Peyer's patch (tissue), 4 donors: ENCODE measurements around the gene NTNG2.

Experiments used
- CTCF ChIP-seq, 6 experiments: fragments of 450-650 bp in 4 of 6; fragments of 200-600 bp in 2 of 6; sonication (generic) in 1 of 6; IDR thresholded peaks; one replicate each; pipeline ENCODE4 v1.5.1; 2017 to 2019; ENCODE audit warnings: antibody characterized with exemption in 6 of 6, mild to moderate bottlenecking in 3 of 6, moderate library complexity in 1 of 6
- POLR2A ChIP-seq, 2 donors: fragments of 450-650 bp; IDR thresholded peaks; one replicate each; pipeline ENCODE4 v1.5.1; 2017; ENCODE audit warnings: antibody characterized with exemption in 2 of 2, mild to moderate bottlenecking in 2 of 2, moderate library complexity in 2 of 2

- no peak for TF ChIP-seq CTCF (IDR thresholded peaks at IDR 0.05)
- TF ChIP-seq POLR2A (IDR thresholded peaks at IDR 0.05), result no peak
Measured at GRCh38 chr9:132168851-132169250, 7.0 kb downstream of the NTNG2 start.
